Muscle layer of duodenum (tissue), 2 donors: ENCODE results near the gene SLC9A8.

Experiments
- H3K27ac ChIP-seq: one replicate; pipeline ENCODE4 v1.7.0; 2013; ENCODE audit warnings: mild to moderate bottlenecking, low read length
- H3K27me3 ChIP-seq: one replicate; pipeline ENCODE4 v1.7.0; 2013; ENCODE audit warnings: low read depth, mild to moderate bottlenecking, control low read depth, low read length
- H3K36me3 ChIP-seq, 2 donors: one replicate each; pipeline ENCODE4 v1.7.0; 2013; ENCODE audit warnings: low read length in 2 of 2, control low read depth in 1 of 2, mild to moderate bottlenecking in 1 of 2; ENCODE audit not compliant: insufficient read depth in 2 of 2, control insufficient read depth in 1 of 2
- H3K4me1 ChIP-seq, 2 donors: one replicate each; pipeline ENCODE4 v1.7.0; 2013; ENCODE audit warnings: low read length in 2 of 2, mild to moderate bottlenecking in 2 of 2, control low read depth in 1 of 2, moderate library complexity in 1 of 2; ENCODE audit not compliant: insufficient read depth in 2 of 2, control insufficient read depth in 1 of 2
- H3K4me3 ChIP-seq, 2 donors: one replicate each; pipeline ENCODE4 v1.7.0; 2013; ENCODE audit warnings: low read length in 2 of 2, low read depth in 1 of 2, mild to moderate bottlenecking in 1 of 2
- H3K9me3 ChIP-seq, 2 donors: one replicate each; pipeline ENCODE4 v1.7.0; 2013; ENCODE audit warnings: low read length in 2 of 2, control low read depth in 1 of 2, mild to moderate bottlenecking in 1 of 2; ENCODE audit not compliant: control insufficient read depth in 1 of 2
- donor health status: healthy.

SLC9A8 gene

DNA sequence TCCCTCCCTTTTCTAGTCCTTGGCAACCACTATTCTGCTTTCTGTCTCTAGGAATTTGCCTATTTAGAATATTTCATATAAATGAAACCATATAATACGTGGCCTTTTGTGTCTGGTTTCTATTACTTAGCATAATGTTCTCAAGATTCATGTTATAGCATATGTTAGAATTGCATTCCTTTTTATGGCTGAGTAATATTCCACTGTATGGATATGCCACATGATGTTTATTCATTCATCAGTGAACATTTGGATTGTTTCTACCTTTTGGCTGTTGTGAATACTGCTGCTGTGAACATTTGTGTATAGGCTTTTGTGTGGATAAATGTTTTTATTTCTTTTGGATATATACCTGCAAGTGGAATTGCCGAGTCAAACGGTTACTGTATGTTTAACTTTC, 7.1 kb downstream of the SLC9A8 start:
- Histone ChIP-seq H3K4me3 (no peak overlapping the region), H3K27ac (no peak overlapping the region), H3K27me3 (no peaks in the 10 kb centered on the region), H3K36me3 (peaks cover 20 to 22% of the 10 kb centered on the region in 2 donors), H3K9me3 (no peaks in the 10 kb centered on the region), H3K4me1 (peaks cover 10 to 15% of the 10 kb centered on the region in 2 donors)

DNA sequence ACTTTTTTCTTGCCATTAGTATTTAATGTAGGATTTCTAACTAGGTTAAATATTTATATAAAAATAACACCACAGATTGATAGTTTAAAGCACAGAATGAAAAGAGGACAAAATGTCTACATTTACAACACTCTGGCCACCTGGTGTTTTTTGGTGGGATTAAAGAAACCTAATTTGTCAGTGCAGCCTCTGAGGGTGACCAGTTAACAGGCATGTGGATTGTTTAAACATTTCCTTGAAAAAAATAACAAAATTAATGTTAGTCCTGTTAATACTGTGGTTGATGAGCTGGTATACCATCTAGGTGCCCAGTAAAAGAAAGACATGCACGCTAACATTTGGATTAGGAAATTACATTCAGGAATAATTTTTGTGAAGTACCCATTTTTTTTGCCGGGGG, 8.8 kb downstream of the SLC9A8 start:
- no peaks in the 10 kb centered on the region for H3K9me3 ChIP-seq
- H3K27me3 ChIP-seq, result no peaks in the 10 kb centered on the region
- peak overlapping the region; percentile 47 for H3K27ac ChIP-seq
- no peak overlapping the region for H3K4me3 ChIP-seq
- peaks cover 15 to 35% of the 10 kb centered on the region in 2 donors for H3K36me3 ChIP-seq
- peaks cover 10 to 15% of the 10 kb centered on the region in 2 donors for H3K4me1 ChIP-seq

DNA sequence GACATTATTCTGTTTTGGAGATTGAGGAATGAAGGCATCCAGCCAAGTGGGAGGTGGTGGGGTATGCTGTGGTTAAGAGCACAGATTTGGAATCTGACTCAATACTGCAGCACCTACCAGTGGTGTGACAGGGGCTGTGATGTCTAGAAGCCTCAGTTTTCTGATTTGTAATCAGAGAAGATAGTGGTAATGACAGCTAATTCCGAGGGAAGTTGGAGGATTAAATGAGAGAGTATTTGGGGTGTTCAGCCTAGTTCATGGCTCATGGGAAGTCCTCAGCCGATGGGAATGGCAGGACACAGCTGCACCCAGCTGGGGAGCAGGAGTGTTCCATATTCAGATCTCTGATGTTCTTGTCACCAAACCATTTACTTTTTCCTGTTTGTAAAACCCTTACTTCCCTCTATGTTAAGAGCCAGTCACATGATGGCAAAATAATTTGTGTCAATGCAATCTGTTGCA, 9.3 kb downstream of the SLC9A8 start:
- Histone ChIP-seq H3K4me1 (peaks cover 10 to 15% of the 10 kb centered on the region in 2 donors), H3K9me3 (no peaks in the 10 kb centered on the region), H3K27me3 (no peaks in the 10 kb centered on the region), H3K36me3 (peaks cover 15 to 35% of the 10 kb centered on the region in 2 donors), H3K4me3 (no peak overlapping the region), H3K27ac (peak overlapping the region; percentile 47)

DNA sequence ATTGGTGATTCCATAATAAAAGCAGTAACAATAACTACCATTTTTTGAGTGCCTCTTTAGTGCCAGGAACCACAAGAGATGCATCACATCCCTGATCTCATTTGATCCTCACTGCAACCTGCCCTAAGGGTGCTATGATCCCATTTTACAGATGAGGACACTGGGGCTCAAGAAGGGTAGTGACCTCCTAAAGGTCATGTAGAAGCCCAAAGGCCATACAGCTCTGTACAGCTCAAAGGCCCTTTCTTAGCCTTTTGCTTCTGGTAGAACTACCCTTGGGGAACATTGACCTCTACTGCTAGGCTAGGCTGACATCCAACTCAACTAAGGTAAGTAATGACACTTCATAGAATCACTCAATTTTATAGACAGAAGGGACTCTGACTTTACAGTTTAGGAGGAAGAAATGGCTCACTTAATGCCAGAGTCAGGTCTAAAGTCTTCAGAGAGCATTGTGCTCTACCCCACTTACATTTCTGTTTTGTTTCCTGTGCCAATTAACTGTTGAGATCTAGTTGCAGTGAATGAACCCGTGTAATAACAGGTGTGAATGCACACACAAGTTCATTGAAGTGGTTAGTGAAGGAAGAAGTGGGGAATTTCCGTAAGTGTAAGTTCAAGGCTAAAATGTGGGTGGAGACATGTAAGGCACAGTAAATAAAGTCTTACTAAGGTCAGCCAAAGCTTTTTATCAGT, 10.7 kb downstream of the SLC9A8 start:
- Histone ChIP-seq H3K9me3 (no peaks in the 10 kb centered on the region), H3K27me3 (no peaks in the 10 kb centered on the region), H3K36me3 (peaks cover 15 to 35% of the 10 kb centered on the region in 2 donors), H3K27ac (peak overlapping the region; percentile 32), H3K4me1 (peaks cover 10 to 15% of the 10 kb centered on the region in 2 donors), H3K4me3 (no peak overlapping the region)

DNA sequence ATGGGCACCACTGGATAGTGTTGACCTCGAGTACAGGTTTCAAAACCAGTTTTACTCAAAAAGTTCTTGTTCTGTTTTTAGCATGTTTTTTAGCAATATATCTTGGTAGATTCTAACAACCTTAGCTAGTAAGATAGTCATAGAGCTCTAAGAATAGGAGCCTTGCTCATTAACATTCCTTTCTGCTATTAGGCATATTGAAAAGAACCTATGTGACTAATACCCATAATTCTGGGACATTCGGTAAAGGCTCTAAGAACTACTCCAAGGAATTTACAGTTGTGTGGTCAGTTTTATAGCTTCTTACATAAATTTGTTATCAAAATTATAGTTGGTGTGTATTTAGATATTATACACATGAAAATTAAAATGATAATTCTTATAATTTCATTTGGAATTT, 11.6 kb downstream of the SLC9A8 start:
- Histone ChIP-seq H3K4me3 (no peak overlapping the region), H3K36me3 (peaks cover 13 to 35% of the 10 kb centered on the region in 2 donors), H3K9me3 (no peaks in the 10 kb centered on the region), H3K27me3 (no peaks in the 10 kb centered on the region), H3K4me1 (peaks cover 10 to 15% of the 10 kb centered on the region in 2 donors), H3K27ac (peak overlapping the region; percentile 32)

DNA sequence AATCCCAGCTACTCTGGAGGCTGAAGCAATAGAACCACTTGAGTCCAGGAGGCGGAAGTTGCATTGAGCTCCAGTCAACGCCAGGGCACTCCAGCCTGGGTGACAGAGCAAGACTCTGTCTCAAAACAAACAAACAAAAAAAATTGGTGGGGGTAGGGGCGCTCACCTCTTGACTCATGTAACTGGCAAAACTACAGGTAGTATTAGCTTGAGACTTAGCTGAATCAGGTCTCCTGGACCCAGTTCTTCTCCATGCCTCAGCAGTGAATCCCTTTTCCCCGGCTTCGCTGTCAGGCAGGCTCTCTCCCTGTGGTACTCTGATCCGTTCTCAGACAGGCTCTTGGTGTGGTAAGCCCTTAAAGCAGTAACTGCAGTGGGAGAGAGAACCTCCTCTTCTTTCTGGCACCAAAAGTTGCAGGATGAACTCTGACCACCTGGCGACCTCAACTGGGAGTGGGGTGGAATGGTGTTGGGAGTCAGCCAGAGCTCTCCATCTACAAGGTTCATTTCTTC, 12.9 kb downstream of the SLC9A8 start:
- H3K4me3 ChIP-seq, result no peak overlapping the region
- peaks cover 10 to 15% of the 10 kb centered on the region in 2 donors for H3K4me1 ChIP-seq
- H3K9me3 ChIP-seq, result no peaks in the 10 kb centered on the region
- H3K36me3 ChIP-seq, result peaks cover 13 to 28% of the 10 kb centered on the region in 2 donors
- no peaks in the 10 kb centered on the region for H3K27me3 ChIP-seq
- no peak overlapping the region for H3K27ac ChIP-seq

DNA sequence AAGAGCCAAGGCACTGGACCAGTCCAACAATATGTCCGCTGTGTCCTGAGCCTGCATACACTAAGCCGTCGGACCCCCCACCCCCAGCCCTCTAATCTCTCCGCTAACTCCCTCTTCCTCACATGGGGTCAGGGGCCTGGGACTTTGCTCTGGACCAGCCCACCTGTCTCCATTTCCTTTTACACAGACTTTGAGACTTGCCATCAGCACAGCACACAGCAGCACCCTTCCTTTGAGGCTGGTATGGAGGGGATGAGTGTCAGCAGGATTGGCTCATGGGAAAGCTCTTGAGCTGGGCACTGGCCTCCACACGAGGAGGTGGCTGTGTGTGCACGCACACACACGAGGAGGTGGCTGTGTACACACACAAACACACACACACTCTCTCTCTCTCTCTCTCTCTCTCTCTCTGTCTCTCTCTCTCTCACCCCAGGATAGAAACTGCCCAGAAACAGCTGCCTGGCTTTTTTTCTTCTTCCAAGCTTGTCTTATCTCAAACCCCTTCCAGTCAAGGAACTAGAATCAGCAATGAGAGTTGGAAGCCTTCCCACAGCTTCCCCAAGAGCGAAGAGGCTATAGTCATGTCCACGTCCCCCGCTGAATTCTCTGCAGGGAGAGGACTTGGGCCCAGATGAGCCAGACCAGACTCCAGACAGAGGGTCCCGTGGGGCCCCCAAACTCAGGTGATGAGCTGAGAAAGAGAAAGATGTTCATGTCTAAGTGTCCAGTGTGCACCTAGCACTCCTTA, 18.6 kb downstream of the SLC9A8 start:
- Histone ChIP-seq H3K9me3 (no peaks in the 10 kb centered on the region), H3K36me3 (peaks cover 8 to 10% of the 10 kb centered on the region in 2 donors), H3K4me3 (no peak overlapping the region), H3K27me3 (no peaks in the 10 kb centered on the region), H3K4me1 (no peaks in the 10 kb centered on the region), H3K27ac (no peak overlapping the region)

DNA sequence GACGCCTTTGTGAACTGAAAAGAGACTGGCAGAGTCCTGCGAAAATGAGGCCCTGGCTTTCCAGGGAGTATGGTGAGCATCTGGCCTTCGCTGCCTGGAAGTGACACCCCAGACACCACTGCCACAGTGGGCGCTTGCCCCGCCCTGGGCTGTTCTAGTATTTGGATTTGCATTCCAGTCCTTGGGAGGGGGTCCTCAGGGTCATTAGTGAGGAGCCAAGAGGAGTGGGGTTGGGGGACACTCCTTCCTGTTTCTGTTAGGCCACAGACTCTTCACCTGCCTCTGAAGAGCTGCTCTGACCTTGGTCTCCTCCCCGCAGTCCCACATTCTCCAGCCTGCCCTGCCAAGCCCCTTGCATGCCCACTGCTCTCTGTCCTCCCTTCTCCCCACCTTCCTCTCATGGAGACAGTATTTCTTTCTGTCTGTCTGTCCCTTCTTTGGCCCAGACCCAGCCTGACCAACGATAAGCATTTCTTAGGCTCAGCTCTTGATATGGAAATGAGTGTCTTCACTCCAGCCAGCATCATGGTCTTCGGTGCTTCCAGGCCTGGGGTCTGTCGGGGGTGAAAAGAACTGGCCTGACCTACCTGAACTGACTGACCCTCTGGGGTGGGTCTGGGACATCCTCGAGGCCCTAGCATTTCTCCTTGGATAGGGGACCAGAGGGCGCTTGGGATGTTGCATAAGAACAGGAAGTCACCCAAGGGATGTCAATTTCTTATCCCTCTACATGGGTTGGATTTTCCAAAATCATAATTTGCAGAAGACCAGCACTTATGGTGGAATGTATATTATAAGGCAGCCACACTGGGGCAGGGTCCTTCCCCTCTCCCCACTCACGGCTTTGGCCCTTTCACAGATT, 19.4 kb downstream of the SLC9A8 start:
- Histone ChIP-seq H3K4me3 (no peak overlapping the region), H3K36me3 (peaks cover 8 to 10% of the 10 kb centered on the region in 2 donors), H3K4me1 (no peaks in the 10 kb centered on the region), H3K9me3 (no peaks in the 10 kb centered on the region), H3K27ac (no peak overlapping the region), H3K27me3 (no peaks in the 10 kb centered on the region)

DNA sequence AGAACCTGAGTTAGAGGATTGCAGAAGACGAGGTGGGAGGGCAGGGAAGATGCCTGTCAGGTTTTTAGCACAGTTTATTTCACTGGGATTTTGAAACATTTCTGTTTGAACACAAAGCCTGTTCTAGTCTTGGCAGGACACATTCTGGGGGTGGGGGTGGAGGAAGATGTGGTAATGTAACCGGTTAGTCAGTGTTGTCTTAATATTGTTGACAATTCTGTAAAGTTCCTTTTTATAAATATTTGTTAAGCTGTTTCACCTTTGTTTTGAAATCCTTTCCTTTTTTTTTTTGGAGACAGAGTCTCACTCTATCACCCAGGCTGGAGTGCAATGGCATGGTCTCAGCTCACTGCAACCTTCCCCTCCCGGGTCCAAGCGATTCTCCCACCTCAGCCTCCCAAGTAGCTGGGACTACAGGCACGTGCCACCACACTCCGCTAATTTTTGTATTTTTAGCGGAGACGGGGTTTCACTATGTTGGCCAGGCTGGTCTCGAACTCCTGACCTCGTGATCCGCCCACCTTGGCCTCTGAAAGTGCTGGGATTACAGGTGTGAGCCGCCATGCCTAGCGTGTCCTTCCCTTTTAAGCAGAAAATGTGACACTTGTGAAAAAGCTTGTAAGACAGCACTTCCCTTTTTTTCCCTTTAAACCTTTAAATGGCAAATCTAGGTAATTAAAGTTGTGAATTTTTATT, 20.2 kb downstream of the SLC9A8 start:
- H3K4me1 ChIP-seq, result no peaks in the 10 kb centered on the region
- no peak overlapping the region for H3K27ac ChIP-seq
- no peak overlapping the region for H3K4me3 ChIP-seq
- peaks cover 8 to 10% of the 10 kb centered on the region in 2 donors for H3K36me3 ChIP-seq
- H3K9me3 ChIP-seq, result no peaks in the 10 kb centered on the region
- no peaks in the 10 kb centered on the region for H3K27me3 ChIP-seq

DNA sequence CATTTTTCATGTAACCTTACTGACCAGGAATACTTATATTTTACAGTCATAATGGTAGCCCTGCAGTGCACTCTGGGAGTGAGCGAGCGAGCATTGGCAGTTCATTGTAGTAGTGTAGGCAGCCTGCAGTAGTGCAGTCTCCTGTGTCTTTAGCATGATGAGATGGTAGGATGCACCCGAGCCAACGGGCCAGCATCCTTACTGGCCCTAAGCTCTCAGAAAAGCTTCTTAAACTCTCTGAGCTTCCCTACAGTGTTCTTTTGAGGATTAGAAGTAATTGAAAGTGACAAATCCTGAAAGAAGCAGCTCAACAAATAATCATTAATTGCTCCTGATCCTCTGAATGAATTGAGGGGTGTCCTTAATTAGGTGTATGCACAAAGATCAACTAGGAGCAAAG, 20.9 kb downstream of the SLC9A8 start:
- Histone ChIP-seq H3K27me3 (no peaks in the 10 kb centered on the region), H3K4me3 (no peak overlapping the region), H3K4me1 (peaks cover 0 to 2% of the 10 kb centered on the region in 2 donors), H3K36me3 (peaks cover 8 to 10% of the 10 kb centered on the region in 2 donors), H3K9me3 (no peaks in the 10 kb centered on the region), H3K27ac (no peak overlapping the region)
